Stimulated activated CD4-positive, alpha-beta T cell treated with anti-CD3 and anti-CD28 coated beads, Interleukin-1b, Interleukin-23, amount 100 ng/mL, for 1 hour (primary cell): ENCODE results near the gene WSCD2.

Source experiments
- DNase-seq, 2 donors: peaks; one replicate each; pipeline ENCODE4 v3.0.0-alpha.2; 2020; ENCODE audit warnings: low read depth in 2 of 2

WSCD2 gene

DNA sequence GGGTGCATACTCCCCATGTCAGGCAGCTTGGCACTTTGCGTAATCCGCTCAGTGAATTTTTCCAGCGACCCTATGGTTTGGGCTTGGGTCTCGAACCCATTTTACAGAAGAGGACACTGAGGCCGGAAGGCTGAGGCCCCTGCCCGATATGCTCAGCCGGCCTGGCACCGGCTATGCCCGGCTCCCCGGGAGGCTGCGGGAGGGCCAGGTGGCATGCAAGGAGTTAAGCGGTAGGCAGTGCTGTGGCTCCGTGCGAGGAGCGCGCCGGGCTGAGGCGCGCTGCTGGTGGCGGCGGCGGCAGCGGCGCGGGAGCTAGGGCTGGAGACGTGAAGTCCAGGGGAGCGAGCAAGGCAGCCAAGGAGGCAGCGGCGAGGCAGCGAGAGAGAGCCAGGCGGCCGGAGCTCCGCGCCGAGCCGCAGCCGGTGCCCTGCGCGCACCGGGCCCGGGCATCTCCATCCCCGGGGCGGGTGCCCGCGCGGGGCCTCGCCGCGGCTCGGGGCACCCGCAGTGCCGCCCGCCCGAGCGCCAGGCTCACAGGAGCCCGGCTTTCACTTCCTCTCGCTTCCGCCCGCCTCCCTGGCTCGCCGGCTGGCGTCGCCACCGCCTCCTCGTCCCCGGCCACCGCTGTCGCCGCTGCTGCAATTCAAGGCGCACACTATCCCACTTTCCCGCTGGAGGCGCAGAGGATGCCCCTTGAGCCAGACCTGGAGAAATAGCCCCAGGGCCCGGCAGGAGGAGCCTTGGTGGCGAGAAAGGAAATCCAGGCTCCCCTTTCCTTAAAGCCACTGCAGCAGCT lies at the start of gene WSCD2:
Gene WSCD2 (plus strand): TSS at position 272 of the 796 bp plus-strand sequence. CDS start 66,545 bp downstream, outside the sequence.
- no peak for DNase-seq

DNA sequence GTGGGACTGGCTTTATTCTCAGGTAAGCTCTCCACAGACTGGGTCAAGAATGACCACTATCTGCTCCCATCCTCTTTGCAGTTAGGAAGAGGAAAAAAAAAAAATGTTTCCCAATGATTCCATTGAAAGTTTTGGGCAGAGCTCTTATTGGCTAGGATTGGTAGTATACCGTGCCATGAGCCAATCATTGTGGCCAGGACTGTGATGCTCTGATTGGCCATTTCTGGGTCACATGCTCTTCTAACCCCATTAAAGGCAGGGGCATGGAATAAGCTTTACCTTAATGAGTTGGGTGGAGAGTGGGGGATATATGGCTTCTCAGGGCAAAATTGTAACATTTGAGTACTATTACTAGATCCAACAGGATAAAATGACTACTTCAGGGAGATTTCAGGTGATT lies 49.4 kb upstream of the WSCD2 start:
- no peak for DNase-seq

DNA sequence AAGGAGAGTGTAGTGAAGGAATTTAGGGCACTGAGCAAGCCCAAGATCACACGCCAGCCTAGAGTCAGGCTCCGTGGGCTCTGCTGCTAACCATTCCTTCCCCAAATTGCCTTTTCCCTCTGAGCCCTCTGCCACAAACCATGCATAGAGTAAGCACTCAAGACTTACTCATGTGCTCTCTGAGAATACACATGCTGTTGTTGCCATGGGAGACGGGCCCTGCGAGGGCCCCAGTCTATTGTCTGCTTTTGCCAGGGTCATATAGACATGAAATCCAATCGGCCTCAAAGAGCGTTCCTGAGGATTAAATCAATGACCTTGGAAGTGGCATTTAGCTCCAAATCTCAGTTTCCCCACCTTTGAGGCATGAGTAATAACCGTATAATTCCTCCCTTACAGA lies 48.7 kb upstream of the WSCD2 start:
- DNase-seq: no peak

DNA sequence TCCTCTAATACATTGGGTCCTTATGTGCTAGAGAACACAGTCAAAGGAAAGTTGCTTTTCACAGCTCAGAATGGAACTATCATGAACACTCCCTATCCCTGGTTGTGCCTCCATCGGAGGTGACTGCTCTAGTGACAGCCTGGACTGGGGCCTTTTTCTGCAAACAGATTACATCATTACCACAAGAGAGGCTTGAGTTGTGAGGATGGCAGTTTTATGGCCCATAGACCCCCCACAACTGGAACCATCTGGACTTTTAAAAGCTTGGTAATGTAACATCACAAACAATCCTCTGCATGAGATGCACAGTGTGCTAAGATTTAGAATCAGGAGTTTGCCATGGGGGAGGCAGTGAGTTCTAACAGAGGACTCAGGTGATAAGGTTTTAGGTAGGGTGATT lies 46.6 kb upstream of the WSCD2 start:
- no peak for DNase-seq

DNA sequence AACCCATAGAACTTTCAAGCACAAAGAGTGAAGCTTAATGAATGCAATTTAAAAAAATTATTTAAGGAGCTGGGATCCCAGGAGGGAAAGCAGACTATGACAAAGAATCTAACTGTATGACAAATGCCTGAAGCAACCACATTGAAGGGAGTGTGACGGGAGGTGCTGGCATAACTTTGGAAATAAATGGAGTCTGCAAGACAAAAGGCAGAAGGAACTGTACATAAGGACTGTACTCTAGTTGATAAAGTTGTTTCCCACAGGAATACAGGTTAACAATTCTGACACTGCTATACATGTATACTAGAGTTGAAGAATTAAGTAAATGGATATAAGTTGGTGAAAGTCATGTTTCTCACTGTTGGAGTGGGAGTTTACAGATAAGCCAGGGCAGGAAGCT lies 41.2 kb upstream of the WSCD2 start:
- no peak for DNase-seq

DNA sequence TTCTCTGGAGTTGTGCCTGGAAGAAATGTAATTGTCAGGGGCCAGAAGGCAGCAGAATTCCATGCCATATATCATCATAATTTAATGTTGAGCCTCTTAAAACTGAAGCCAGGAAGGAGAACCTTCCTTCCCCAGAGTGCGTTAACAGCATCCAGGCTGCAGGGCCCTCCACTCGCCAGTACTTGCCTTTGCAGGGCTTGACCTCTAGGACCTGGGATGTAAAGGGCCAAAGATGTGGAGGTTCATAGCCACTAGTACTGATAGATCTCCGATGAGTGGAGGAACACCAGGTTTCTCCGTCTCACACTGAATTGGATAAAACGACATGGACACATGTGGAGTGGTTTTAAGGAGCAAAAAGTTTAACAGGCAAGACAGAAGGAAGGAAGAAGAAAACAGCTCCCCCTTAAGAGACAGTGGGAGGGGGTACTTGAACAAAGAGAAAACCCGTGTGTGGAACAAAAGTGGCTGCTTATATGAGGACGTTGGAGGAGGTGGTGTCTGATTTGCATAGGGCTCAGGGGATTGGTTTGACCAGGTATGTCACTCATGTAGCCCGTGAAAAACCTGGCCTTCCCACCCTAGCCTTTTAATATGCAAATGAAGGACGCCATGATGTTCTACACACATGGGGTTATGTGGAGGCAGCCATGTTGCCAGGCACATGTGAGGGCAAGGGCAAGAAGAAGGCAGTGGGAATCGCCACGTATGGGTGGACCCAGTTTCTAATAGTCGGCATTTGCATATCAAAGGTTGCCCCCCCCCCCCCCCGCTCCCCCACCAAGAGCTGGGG lies 38.8 kb upstream of the WSCD2 start:
- no peak for DNase-seq

DNA sequence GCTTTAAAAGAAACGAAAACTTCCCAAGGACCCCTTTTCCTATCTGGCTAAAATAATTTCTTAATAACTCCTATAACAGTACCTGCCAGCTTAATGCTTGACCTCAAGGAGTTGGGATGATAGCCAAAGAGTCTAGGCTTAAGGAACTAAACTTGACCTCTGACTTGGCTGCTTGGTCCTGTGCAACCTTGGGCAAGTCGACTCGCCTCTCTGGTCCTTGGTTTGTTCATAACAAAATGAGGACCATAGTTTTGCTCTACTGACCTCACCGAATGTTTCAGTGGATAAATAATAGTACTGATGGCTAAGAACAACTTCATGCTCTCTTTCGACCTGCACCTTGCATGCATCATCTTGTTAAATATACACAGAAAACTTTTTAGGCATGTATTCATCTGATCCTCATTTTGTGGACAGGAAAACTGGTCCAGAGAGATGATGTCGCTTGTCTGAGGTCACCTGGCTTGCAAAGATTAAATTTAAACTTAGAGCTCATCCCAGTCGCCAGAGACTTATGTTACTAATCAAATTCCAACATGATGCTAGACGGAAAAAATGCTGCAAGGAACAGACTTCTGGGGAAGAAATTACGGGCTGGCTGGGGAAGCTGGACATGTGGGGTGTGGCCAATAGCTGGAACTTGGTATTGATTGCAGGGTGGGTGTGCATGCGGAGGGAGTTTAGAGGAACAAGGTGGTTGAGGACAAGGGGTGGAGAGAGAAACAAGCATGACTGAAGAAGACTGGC lies 38.0 kb upstream of the WSCD2 start:
- DNase-seq: no peak

DNA sequence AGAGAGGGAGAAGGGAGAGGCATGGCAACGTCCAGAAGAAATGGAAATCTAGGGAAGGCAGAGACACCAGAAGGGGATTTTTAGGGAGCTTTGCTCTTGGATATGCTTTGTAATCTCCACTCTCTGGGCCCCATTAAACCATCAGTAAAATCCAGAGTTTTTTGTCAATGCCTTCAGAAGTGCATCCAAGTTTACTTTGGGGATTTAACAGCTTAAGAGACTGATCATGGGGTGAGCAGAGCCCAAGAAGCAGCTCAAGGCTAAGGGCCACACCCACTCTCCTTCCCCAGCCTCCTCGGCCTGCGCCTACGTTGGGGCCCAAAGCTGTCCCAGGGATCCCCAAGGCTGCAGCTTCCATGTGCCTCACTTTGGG lies 37.4 kb upstream of the WSCD2 start:
- DNase-seq: no peak

DNA sequence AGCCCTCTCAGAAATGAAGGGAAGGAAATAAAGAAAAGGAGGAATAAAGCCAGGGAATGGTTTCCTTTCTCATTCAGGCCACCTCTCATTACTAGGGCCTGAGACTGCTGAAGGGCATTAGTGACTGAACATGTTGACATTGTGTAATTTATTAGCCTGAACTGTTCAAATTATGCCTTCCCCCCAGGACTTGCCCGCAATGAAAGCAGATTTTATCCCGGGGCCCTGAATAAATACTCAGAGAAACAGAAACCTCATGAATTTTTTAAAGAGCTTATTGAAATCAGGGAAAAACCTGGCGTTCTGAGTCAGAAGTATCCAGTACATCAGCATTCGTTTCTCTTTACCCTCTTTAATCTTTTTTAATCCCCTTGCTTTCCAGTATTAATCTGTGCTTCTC lies 35.9 kb upstream of the WSCD2 start:
- no peak for DNase-seq

DNA sequence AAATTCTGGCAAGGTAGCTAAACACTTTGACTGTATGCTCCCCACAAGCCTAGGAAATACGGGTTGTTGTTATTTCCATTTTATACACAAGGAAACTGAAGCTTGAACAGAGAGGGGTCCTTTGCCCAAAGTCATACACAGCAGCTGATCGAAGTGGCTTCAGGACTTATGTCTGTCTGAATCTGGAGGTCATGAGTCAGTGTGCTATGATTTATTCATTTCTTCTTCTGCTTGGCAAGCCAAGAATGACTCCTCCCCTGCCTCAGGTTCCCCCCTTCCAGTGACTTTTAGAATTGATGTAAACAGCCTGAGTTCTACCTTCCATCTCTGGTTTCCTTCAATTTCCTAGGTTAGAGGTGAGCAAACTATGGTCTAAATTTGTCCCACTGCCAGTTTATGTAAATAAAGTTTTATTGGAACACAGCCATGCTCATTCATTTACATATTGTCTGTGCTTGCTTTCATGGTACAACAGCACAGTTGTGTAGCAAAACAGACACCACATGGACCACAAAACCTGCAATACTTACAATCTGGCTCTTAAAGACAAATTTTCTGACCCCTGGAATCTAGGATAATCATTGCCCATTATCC lies 34.9 kb upstream of the WSCD2 start:
- DNase-seq: no peak

DNA sequence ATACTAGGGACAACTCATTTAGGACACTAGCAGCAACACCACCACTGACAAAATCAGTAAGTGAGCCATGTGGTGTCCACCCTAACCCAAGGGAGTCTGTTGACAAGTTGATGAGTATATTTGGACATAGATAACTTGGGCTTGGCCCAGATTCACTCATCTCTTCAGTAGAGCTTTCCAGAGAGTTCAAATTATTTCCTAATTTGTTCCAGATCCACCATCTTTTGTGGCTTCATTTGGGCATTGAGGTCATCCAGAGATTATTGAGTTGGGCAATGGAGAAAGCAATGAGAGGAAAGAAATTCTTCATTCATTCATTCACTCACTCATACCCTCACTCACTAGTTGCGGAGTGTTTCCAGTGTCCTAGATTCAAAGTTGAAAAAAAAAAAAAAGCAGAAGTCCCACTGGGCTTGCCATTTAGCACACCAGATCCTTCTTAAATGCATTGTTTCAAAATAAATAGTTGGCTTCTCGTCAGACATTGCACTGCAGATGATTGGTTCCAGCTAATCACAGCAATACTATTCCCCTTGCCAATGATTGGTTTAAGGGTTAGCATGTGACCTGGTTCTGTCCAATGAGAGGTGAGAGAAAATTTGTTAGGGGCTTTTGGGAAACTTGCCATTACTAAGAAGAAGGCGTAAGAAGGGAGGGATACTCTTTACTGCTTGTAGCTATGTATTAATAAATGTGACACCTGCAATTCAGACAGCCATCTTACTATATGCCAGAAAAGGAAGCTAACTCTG lies 31.8 kb upstream of the WSCD2 start:
- no peak for DNase-seq

DNA sequence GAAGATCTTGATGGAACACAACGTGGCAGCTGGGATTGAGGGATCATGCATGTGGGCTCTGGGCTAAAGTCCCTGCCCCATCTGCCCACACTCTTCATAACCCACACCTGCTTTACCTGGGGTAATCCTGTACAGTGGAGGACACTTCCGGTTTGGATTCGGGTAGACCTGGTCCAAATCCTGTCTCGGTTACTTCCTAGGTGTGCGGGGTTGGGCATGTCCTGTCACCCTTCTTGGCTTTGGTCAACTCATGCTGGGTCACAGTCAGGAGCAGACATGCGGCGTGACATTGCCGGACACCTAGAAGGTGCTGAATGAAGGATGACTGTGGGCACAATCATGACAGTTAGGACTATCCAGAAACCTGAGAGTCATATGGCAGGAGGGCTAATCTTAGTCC lies 30.7 kb upstream of the WSCD2 start:
- no peak for DNase-seq

DNA sequence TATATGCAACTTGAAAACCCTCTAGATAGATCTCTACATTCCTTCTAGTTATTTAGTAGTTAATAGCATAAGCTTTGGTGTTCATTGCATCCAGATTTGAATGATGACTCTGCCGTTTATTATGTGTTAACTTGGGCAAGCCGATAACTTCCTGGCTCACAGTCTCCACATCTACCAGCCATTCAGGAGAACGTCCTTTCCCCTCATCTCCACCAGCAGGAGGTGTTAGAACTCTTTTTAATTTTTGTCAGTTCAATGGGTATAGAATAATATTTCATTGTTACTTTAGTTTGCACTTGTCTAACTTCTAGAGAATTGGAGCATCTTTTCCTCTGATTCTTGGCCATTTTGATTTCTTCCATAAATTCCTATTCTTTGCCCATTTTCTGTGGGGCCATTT lies 30.0 kb upstream of the WSCD2 start:
- DNase-seq: no peak

DNA sequence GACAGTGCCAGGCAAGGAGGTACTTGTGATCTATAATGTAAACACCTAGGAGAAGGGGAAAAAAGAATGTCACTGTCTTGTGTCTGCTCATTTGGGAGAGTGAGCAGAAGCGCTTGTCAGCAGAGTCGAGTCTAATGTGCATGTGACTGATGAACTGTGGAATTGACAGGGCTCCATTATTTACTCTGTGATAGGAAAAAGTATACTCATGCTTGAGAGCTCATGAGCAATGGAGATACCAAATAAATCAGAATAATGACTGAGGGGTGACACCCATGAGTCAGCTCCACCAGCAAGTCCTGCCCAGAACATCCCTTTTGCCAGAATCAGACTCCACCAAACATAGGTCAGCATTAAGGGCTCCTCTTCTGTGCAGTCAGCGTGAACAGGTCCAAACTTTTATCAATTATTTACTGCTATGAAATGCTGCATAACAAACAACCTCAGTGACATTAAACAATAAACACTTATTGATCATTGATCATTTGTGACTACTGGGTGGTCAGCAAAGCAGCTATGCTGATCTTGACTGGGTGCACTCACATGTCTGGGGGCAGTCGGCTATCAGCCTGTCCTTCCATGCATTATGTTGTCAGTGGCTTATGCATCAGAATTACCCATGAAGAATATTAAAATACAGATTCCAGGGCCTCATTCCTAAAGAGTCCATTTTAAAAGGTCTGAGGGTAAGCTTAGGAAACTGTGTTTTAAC lies 29.2 kb upstream of the WSCD2 start:
- no peak for DNase-seq

DNA sequence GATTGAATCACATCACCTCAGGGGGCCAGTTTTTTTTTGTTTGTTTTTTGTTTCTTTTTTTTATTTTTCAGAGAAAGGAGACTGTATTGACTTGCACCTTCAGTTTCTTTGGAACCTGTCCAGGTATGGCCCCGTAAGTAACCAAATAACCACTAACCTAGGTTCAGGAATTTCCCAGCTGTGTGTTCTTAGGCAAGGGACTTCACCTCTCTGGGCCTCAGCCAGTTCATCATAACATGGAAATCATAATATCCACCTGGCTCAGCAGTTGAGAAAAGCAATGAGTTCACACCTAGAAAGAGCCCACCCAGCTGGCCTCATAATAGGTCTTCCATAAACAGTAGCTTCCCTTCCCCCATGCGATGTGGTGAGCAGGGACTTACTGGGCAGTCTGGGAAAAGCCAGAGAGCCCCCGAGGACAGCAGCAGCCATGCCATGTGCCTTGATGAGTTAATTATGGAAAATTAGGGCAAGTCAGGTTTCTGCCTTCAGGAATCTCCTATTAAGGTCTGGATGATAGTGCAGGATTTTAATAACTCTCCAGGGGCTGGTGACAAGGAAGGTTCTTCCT lies 27.4 kb upstream of the WSCD2 start:
- DNase-seq: no peak

DNA sequence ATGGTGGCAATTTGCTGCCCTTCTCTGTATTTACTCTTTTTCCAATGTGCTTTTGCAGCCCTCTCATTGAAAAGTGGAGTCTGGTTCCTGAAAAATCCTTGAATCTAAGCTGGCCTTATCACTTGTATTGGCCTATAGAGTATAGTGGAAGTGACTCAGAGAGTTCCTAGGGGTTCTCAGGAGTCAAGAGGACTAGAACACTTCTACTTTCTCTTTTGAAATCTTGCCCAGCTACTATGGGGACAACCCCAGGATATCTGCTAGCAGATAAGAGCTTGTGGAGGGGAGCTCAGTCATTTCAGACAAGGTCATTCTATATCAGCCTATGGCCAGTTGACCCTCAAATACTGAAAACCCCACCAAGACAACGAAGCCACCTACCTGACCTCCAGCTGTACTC lies 26.7 kb upstream of the WSCD2 start:
- no peak for DNase-seq

DNA sequence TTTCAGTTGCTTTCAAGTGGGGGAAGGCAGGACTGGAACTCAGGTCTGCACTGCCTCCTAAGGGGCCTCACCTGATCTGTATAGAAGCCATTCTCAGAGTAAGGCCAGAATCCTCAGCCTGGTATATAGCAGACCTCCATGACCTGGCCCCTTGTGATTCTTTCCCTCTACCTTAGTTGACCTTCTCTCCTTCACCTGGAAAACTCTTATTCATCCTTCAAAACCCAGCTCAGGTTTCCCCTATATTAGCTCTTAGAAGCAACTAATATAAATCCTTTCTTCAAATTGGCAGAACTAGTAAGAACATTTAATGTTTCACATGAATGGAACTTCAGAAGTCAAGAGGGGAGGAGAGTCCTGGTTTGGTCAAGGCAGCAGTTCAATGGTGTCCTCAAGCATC lies 26.0 kb upstream of the WSCD2 start:
- no peak for DNase-seq

DNA sequence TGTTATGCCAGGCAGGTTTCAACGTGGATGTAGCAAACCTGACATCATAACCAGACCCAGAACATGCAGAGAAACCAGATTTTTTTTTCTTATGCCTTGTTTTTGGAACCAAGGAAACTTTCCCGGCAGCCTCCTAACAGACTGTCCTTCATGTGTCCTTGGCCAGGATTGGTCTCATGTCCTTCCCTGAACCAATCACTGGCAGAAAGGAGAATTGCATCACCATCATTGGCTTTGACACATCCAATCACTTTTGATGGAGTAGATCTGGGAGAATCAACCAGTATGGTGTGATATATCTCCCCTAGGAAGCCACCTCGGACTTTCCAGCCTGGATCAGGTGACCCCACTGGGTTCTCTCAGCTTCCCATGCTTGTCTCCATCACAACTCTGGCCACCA lies 25.6 kb upstream of the WSCD2 start:
- no peak for DNase-seq

DNA sequence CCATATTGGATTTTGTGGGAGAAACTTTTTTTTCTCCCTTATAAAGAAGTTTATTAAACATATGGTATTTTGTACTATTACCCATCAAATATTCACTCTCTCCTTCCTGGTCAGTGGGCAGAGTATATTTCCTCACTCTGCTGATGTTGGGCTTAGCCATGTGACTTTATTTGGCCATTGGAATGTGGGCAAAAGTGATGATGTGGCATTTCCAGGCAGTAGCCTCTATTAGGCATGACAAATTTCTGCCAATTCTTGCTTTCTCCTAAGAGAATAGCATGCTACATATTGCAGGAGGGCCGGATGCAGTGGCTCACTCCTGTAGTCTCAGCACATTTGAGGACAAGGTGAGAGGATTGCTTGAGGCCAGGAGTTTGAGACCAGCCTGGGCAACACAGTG lies 24.4 kb upstream of the WSCD2 start:
- no peak for DNase-seq

DNA sequence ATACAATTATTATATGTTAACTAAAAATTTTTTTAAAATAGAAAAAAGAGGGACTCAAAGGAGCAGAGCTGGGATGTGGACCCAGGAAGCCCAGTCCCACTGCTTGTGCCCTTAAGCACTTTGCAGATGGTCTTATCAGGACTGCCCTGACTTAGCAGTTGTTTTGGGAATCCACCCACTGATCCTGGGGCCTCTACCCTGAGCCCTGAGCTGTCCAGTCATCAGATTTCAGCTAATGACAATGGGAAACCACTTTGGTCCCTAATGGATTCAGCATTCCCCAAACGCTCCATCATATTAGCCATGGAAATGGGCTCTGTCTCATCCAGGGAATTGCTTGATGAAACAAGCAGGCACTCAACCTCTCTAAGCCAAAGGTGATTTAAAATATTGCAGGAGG lies 22.5 kb upstream of the WSCD2 start:
- DNase-seq: no peak

DNA sequence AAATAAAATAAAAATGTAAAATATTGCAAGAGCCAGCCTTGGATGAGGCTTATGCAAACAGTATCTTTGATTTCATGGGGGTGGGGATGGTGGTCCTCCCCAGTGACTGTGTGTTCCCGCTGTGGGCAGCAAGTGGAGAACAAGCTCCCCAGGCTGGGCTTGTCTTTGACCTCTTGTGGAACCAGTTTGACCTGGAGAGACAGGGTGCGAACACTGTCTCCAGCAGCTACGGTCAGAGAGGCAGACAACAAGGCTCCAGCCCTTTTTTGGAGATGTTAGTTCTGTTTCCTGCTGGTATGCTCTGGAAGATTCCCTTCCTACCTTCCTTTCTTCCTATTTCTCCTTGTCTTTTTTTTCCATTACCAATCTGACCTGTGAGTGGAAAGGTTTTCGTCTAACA lies 21.8 kb upstream of the WSCD2 start:
- no peak for DNase-seq
